Peyer's patch (tissue), 4 donors: Measurements from ENCODE around the gene BLVRB. TPM values are rescaled to one million over a fixed set of nuclear protein-coding genes. Genes with fewer than 3 reads are reported as not detected.
A peak's percentile ranks its signal among the peaks of the same experiment; 100 is the strongest.
"Not testable (repeated sequence)": the region's sequence is repeated elsewhere in the genome, so short reads cannot be mapped to it uniquely, and the experiment has no call there.

Experiments used
- DNase-seq, 3 donors: peaks; one replicate each; pipeline ENCODE4 v3.0.0-alpha.2; 2017 to 2019
- H3K27ac ChIP-seq, 4 donors: fragments of 200-600 bp; sonication (generic); one replicate each; pipeline ENCODE4 v1.5.1; 2016 to 2019
- H3K27me3 ChIP-seq, 2 donors: fragments of 200-600 bp; sonication (generic); one replicate each; pipeline ENCODE4 v1.5.1; 2019
- H3K36me3 ChIP-seq, 3 donors: fragments of 200-600 bp; sonication (generic); one replicate each; pipeline ENCODE4 v1.5.1; 2016 to 2019
- H3K4me1 ChIP-seq, 4 donors: fragments of 200-600 bp; sonication (generic); one replicate each; pipeline ENCODE4 v1.5.1; 2016 to 2019
- H3K4me3 ChIP-seq, 4 donors: fragments of 200-600 bp; sonication (generic); 1 replicate in 3 of 4; 2 replicates in 1 of 4; pipeline ENCODE4 v1.5.1; 2016 to 2019; ENCODE audit warnings: mild to moderate bottlenecking in 1 of 4
- H3K9me3 ChIP-seq, 4 donors: fragments of 200-600 bp; sonication (generic); one replicate each; pipeline ENCODE4 v1.5.1; 2016 to 2019; ENCODE audit warnings: mild to moderate bottlenecking in 1 of 4
- POLR2A ChIP-seq, 2 donors: fragments of 450-650 bp; IDR thresholded peaks; one replicate each; pipeline ENCODE4 v1.5.1; 2017; ENCODE audit warnings: antibody characterized with exemption in 2 of 2, mild to moderate bottlenecking in 2 of 2, moderate library complexity in 2 of 2
- total RNA-seq, 4 donors: library from RNA; depleted of rRNA; stranded (reverse); fragments of >200 nt; gene quantifications; one replicate each; pipeline ENCODE4 v1.1.0, GENCODE V29; 2016
- TF ChIP-seq, protein P1 (sequence below), 6 experiments: fragments of 450-650 bp in 4 of 6; fragments of 200-600 bp in 2 of 6; sonication (generic) in 1 of 6; IDR thresholded peaks; one replicate each; pipeline ENCODE4 v1.5.1; 2017 to 2019; ENCODE audit warnings: antibody characterized with exemption in 6 of 6, mild to moderate bottlenecking in 3 of 6, moderate library complexity in 1 of 6

BLVRB gene
- total RNA-seq, 4 donors from 2014 or later = 148 to 277 (median 218) TPM

DNA sequence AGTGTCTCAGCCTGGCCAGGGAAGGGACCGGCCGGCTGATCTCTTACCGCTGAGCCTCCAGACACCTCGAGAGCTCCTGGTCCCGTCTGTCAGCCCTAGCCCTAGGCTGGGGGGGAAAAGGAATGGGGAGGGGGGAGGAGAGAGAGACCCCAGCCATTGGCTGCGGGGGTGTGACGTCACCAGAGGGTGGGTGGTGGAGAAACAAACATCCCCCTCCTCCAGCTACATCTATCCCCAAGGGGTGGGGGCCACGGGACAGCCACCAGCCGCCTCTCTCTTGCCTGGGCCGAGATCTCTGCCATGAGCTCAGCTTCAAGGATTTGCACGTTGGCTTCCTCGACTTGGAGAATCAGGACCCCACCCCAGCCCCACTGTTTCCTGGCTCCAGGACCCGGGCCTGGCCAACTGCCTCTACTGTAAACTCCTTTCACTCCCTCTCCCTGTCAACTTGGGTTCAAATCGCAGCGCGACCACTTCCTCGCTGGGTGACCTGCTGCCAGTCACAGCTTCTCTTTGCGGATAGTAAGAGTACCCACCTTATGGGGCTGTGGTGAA lies 52.2 kb downstream of the BLVRB start, which contains the start of gene PRX:
Gene PRX, minus strand, starts transcription at position 88 of the 555 bp plus-strand sequence. CDS start 5,446 bp downstream, outside the sequence.
- Histone ChIP-seq H3K9me3 (no peaks in the 10 kb centered on the region), H3K27ac (no peak within 1 kb of the TSS), H3K36me3 (no peaks in the 10 kb centered on the region), H3K4me3 (no peak within 1 kb of the TSS), H3K4me1 (peaks cover 0 to 9% (median 0%) of the 10 kb centered on the region in 4 donors), H3K27me3 (no peaks in the 10 kb centered on the region)
- no peak for DNase-seq
- no peak for TF ChIP-seq POLR2A (IDR thresholded peaks at IDR 0.05)
- TF ChIP-seq, protein P1, sequence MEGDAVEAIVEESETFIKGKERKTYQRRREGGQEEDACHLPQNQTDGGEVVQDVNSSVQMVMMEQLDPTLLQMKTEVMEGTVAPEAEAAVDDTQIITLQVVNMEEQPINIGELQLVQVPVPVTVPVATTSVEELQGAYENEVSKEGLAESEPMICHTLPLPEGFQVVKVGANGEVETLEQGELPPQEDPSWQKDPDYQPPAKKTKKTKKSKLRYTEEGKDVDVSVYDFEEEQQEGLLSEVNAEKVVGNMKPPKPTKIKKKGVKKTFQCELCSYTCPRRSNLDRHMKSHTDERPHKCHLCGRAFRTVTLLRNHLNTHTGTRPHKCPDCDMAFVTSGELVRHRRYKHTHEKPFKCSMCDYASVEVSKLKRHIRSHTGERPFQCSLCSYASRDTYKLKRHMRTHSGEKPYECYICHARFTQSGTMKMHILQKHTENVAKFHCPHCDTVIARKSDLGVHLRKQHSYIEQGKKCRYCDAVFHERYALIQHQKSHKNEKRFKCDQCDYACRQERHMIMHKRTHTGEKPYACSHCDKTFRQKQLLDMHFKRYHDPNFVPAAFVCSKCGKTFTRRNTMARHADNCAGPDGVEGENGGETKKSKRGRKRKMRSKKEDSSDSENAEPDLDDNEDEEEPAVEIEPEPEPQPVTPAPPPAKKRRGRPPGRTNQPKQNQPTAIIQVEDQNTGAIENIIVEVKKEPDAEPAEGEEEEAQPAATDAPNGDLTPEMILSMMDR (IDR thresholded peaks at IDR 0.05) = no peak

DNA sequence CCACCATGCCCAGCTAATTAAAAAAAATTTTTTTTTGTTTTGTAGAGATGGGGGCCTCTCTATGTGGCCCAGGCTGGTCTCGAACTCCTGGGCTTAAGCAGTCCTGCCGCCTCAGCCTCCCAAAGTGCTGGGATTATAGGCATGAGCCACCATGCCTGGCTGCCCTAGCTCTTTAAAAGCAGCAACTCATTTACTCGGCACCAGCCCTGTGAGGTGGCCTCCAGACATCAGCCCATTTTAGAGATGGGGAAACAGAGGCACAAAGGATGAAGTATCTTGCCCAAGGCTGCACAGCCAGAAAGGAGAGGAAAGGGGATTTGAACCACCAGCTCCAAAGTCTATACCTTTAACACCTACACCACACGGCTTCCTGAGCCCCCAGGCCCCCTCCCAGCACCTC lies 52.7 kb downstream of the BLVRB start:
- TF ChIP-seq POLR2A (IDR thresholded peaks at IDR 0.05) = no peak
- TF ChIP-seq, protein P1 (IDR thresholded peaks at IDR 0.05) = no peak
- H3K27ac ChIP-seq = no peak overlapping the region
- peaks cover 0 to 9% (median 0%) of the 10 kb centered on the region in 4 donors for H3K4me1 ChIP-seq
- H3K36me3 ChIP-seq = no peaks in the 10 kb centered on the region
- no peaks in the 10 kb centered on the region for H3K27me3 ChIP-seq
- no peak for DNase-seq
- no peaks in the 10 kb centered on the region for H3K9me3 ChIP-seq
- H3K4me3 ChIP-seq = no peak overlapping the region

DNA sequence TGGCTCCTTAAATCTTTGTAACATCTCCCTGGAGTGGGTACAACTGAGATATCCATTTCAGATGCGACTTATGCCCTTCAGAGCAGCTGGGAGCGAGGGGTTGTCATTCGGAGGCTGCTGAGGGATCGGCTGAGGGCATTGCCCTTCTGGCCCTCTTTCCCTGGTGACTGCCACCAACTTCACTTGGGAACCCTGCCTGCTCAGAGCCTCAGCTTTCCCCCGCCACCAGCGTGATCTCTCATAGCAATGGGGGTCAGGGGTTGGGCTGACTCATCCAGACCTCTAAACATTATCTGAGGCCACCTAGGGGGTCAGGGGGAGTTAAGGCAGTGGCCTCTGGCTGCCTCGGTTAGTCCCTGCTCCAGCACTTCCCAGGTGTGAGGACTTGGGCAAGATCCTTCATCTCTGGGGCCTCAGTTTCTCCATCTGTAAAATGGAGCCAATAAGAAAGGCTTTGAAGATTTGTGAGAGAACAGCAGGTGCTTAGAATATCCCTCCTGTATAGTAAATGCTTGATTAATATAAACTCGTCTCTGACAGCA lies 53.5 kb downstream of the BLVRB start:
- Histone ChIP-seq H3K27me3 (no peaks in the 10 kb centered on the region), H3K9me3 (no peaks in the 10 kb centered on the region), H3K4me3 (no peak overlapping the region), H3K27ac (no peak overlapping the region), H3K4me1 (peaks cover 0 to 1% (median 0%) of the 10 kb centered on the region in 4 donors), H3K36me3 (no peaks in the 10 kb centered on the region)
- DNase-seq = no peak
- TF ChIP-seq POLR2A (IDR thresholded peaks at IDR 0.05) = no peak
- TF ChIP-seq, protein P1 (IDR thresholded peaks at IDR 0.05) = no peak

DNA sequence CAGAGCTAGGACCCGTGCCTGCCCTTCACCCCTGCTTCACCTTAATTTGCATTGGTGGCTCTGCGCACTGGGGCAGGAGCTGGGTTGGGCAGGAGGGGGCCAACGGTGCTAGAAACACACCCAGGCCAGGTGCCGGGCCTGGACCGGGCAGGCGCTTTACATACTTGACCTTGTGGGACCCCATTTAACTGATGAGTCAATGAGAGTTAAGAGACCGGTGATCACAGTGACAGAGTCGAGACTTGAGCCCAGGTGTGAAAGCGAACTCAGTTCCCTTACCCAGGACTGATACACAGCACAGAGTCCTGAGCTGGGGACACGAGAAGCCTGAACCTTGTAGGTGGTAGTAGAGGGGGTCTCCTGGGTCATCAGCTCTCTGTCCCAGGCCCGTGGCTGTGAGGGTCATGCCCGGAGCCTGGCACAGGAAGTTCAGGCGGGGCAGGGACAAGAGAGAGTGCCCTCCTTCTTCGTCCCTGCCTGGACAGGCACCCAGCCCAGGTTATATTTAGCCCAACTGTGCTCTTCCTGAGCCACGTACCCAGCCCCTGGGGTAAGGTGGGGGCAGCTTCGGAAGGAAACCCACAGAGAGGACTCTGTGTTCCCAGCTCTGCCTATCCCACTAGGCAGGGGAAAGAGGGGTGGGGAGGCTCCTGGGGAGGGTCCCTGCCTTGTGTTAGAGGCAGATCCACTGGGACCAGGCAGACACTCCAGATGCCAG lies 54.3 kb downstream of the BLVRB start:
- no peaks in the 10 kb centered on the region for H3K27me3 ChIP-seq
- DNase-seq = no peak
- TF ChIP-seq, protein P1 (IDR thresholded peaks at IDR 0.05) = no peak
- no peak for TF ChIP-seq POLR2A (IDR thresholded peaks at IDR 0.05)
- H3K9me3 ChIP-seq = no peaks in the 10 kb centered on the region
- no peaks in the 10 kb centered on the region for H3K4me1 ChIP-seq
- no peaks in the 10 kb centered on the region for H3K36me3 ChIP-seq
- no peak overlapping the region for H3K4me3 ChIP-seq
- H3K27ac ChIP-seq = peak overlapping the region in 2 of 4 donors; percentile 4 to 52

DNA sequence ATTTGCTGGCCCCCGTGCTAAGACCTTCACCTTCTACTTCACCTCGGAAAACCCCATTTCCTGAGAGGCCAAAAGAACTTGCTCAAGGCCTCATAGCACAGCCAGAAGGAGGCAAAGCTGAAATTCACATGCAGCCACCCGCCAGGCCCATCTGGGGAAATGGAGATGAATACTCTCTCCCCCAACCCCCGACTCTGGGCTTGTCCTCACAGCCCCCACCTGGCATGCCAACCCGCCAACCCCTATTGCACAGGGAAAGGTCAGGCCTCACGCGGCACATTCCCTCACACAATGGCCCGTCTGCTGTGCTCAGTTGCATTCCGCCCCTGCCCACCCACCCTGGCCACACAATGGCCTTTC lies 55.5 kb downstream of the BLVRB start:
- Histone ChIP-seq H3K27ac (peak overlapping the region in 1 of 4 donors; percentile 36), H3K9me3 (no peaks in the 10 kb centered on the region), H3K4me3 (no peak overlapping the region), H3K4me1 (no peaks in the 10 kb centered on the region), H3K27me3 (no peaks in the 10 kb centered on the region), H3K36me3 (no peaks in the 10 kb centered on the region)
- DNase-seq = no peak
- no peak for TF ChIP-seq POLR2A (IDR thresholded peaks at IDR 0.05)
- TF ChIP-seq, protein P1 (IDR thresholded peaks at IDR 0.05) = no peak

DNA sequence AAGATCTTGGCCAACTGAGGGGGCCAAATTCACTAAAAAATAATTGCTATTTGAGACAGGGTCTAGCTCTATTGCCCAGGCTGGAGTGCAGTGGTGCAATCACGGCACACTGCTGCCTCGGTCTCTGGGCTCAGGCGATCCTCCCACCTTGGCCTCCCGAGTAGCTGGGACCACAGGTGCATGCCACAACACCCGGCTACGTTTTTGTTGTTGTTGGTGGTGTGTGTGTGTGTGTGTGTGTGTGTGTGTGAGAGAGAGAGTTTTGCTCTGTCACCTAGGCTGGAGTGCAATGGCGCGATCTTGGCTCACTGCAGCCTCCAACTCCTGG lies 57.0 kb downstream of the BLVRB start:
- H3K9me3 ChIP-seq, H3K27ac ChIP-seq, DNase-seq, H3K27me3 ChIP-seq, H3K36me3 ChIP-seq, H3K4me3 ChIP-seq, H3K4me1 ChIP-seq: not testable (repeated sequence)
